ENCODE data around the gene ADGRG6.

The ADGRG6 gene

GRCh38 chr6:142378138-142378875 lies 76.5 kb downstream of the ADGRG6 start:
- FAIRE-seq: no peak

- no peak for FAIRE-seq
These were observed 78.8 kb downstream of the ADGRG6 start for GRCh38 chr6:142380626-142381025.

GRCh38 chr6:142381181-142381580 lies 79.4 kb downstream of the ADGRG6 start:
- FAIRE-seq: no peak

GRCh38 chr6:142381845-142382378 lies 80.1 kb downstream of the ADGRG6 start:
- no peak for FAIRE-seq

- FAIRE-seq: no peak
These were observed 82.9 kb downstream of the ADGRG6 start for GRCh38 chr6:142384519-142385254.

- FAIRE-seq: peak; percentile 45
These were observed 83.5 kb downstream of the ADGRG6 start for GRCh38 chr6:142385352-142385751.

GRCh38 chr6:142386657-142387056 lies 84.8 kb downstream of the ADGRG6 start:
- FAIRE-seq: no peak

GRCh38 chr6:142387997-142388815 lies 86.4 kb downstream of the ADGRG6 start:
- no peak for FAIRE-seq

- FAIRE-seq: no peak
These were observed 93.5 kb downstream of the ADGRG6 start for GRCh38 chr6:142395266-142395665.

GRCh38 chr6:142395768-142396231 lies 94.0 kb downstream of the ADGRG6 start:
- no peak for FAIRE-seq

- no peak for FAIRE-seq
These were observed 96.5 kb downstream of the ADGRG6 start for GRCh38 chr6:142398353-142398752.

GRCh38 chr6:142399739-142400138 lies 97.9 kb downstream of the ADGRG6 start:
- no peak for FAIRE-seq

GRCh38 chr6:142400495-142400894 lies 98.7 kb downstream of the ADGRG6 start:
- FAIRE-seq: no peak

GRCh38 chr6:142401838-142402237 lies 100.0 kb downstream of the ADGRG6 start:
- no peak for FAIRE-seq

- no peak for FAIRE-seq
These were observed 102.9 kb downstream of the ADGRG6 start for GRCh38 chr6:142404751-142405150.

GRCh38 chr6:142406131-142406530 lies 104.3 kb downstream of the ADGRG6 start:
- no peak for FAIRE-seq

GRCh38 chr6:142407685-142408273 lies 106.0 kb downstream of the ADGRG6 start:
- FAIRE-seq: no peak

- no peak for FAIRE-seq
These were observed 106.6 kb downstream of the ADGRG6 start for GRCh38 chr6:142408409-142408808.

GRCh38 chr6:142409794-142410193 lies 108.0 kb downstream of the ADGRG6 start:
- FAIRE-seq: no peak

GRCh38 chr6:142411145-142411544 lies 109.3 kb downstream of the ADGRG6 start:
- FAIRE-seq: no peak

- FAIRE-seq: no peak
These were observed 110.4 kb downstream of the ADGRG6 start for GRCh38 chr6:142412241-142412640.

GRCh38 chr6:142412658-142413057 lies 110.9 kb downstream of the ADGRG6 start:
- no peak for FAIRE-seq

GRCh38 chr6:142413111-142413510 lies 111.3 kb downstream of the ADGRG6 start:
- no peak for FAIRE-seq
